Measurements from ENCODE around the gene CPSF3.

DNA sequence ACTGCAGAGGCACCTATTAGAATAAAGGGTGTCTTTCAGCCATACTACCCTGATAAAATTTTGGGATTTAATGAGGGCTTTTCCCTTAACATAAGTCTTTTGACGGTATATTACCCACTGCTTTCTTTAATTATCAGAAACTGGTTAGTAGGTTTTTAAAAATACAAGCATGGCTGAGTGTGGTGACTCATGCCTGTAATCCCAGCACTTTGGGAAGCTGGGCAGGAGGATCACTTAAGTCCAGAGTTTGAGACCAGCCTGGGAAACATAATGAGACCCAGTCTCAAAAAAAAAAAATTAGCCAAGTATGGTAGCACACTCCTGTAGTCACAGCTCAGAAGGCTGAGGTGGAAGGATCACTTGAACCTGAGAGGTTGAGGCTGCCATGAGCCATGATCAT, 16.1 kb downstream of the CPSF3 start:
- TF ChIP-seq REST (IDR thresholded peaks at IDR 0.05; ENCODE audit: low read depth) (no peak), EP300 (IDR thresholded peaks at IDR 0.05; ENCODE audit: borderline replicate concordance) (no peak), ZBTB7A (IDR thresholded peaks at IDR 0.05; ENCODE audit: low read depth) (no peak), FOXM1 (IDR thresholded peaks at IDR 0.05; ENCODE audit: borderline replicate concordance, low read depth) (no peak)
- TF ChIP-seq, protein P1, sequence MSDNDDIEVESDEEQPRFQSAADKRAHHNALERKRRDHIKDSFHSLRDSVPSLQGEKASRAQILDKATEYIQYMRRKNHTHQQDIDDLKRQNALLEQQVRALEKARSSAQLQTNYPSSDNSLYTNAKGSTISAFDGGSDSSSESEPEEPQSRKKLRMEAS (IDR thresholded peaks at IDR 0.05): no peak

All from Ishikawa (cell line).